GM12864 (cell line): ENCODE results near the gene MICAL3.

Source experiments
- DNase-seq: peaks from one replicate; pipeline ENCODE4 v3.0.0-alpha.2; 2011; ENCODE audit warnings: low read depth
- H3K4me3 ChIP-seq: 2 replicates; pipeline ENCODE4 v1.5.1; 2011; ENCODE audit warnings: mild to moderate bottlenecking, low read depth, low read length, control low read depth
- TF ChIP-seq, protein P1 (sequence below): IDR thresholded peaks from 2 replicates; pipeline ENCODE4 v1.5.1; 2011; ENCODE audit warnings: low read depth, mild to moderate bottlenecking, moderate library complexity, low read length, control low read depth, inconsistent platforms; ENCODE audit errors: missing control alignments

Gene MICAL3

DNA sequence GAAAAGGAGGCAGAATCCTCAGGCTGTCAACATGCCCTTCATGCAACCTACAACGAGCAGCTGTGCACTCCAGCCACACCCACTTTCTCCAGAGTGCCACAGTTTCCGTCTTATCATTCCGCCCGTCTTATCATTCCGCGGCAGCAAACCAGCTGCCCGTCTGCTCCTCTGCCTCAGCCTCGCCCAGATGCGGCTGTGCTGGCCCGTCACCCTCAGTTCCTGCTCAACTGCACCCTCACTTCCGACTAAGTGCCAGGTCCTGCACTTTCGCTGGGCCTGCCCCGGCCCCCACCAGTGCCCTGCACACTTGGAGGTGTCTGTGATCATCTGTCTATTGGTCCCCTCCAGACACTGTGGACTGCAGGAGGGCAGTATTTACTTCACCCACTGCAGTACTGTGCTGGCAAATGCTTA is 43.7 kb downstream of the MICAL3 start:
- H3K4me3 ChIP-seq, result no peak overlapping the region
- DNase-seq, result no peak

DNA sequence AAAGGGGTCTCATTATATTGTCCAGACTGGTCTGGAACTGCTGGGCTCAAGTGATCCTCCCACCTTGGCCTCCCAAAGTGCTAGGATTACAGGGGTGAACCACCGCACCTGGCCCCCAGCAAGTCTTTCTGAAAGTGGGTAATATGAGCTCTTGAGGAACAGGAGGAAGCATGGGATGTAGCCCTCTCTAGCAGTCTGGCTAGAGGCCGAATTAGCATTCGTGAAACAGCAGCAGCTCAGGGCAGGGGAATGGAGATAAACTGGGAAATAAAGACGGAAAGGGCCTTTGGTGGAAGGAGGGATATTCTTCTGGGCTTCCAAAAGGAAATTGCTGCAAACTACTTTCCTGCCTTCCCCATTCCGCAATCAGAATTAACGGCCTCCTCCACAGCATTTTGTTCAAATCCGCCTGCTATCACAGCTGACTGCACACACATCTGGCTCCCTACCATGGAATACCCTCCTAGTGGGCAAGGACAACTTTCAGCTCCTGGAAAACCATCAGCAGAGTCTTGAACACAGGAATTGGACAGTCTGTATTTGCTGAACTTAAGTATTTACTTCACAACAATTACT is 44.3 kb downstream of the MICAL3 start:
- H3K4me3 ChIP-seq, result no peak overlapping the region
- TF ChIP-seq, protein P1, sequence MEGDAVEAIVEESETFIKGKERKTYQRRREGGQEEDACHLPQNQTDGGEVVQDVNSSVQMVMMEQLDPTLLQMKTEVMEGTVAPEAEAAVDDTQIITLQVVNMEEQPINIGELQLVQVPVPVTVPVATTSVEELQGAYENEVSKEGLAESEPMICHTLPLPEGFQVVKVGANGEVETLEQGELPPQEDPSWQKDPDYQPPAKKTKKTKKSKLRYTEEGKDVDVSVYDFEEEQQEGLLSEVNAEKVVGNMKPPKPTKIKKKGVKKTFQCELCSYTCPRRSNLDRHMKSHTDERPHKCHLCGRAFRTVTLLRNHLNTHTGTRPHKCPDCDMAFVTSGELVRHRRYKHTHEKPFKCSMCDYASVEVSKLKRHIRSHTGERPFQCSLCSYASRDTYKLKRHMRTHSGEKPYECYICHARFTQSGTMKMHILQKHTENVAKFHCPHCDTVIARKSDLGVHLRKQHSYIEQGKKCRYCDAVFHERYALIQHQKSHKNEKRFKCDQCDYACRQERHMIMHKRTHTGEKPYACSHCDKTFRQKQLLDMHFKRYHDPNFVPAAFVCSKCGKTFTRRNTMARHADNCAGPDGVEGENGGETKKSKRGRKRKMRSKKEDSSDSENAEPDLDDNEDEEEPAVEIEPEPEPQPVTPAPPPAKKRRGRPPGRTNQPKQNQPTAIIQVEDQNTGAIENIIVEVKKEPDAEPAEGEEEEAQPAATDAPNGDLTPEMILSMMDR, result no peak
- no peak for DNase-seq

More for the DNA sequence above, 43.7 kb downstream of the MICAL3 start:
- TF ChIP-seq, protein P1, result no peak

DNA sequence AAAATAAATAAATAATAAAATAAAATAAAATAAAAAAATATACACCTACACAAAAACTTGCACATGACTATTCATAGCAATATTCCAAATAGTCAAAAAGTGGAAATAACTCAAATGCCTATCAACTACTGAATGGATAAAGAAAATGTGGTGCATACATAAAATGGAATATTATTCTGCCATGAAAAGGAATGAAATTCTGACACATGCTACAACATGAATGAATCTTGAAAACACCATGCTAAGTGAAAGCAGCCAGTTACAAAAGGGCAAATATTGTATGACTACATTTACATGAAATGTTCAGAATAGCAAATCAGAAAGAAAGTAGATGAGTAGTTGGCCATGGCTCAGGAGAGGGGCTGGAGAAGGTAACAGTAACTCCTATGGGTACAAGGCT is 46.3 kb downstream of the MICAL3 start:
- DNase-seq, result no peak
- TF ChIP-seq, protein P1, result no peak
- H3K4me3 ChIP-seq, result no peak overlapping the region

DNA sequence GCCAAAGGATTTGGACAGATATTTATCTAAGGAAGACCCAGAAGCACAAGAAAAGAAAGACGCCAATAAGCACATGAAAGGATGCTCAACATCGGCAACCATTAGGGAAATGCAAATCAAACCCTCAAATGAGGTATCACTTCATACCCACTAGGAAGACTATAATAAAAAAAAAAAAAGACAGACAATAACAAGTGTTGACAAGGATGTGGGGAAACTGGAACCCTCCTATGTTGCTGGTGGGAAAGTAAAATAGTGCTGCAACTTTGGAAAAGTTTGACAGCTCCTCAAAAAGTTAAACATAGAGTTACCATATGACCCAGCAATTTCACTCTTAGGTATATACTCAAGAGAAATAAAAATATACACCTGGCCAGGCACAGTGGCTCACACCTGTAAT is 47.0 kb downstream of the MICAL3 start:
- no peak for DNase-seq
- no peak overlapping the region for H3K4me3 ChIP-seq
- TF ChIP-seq, protein P1, result no peak

DNA sequence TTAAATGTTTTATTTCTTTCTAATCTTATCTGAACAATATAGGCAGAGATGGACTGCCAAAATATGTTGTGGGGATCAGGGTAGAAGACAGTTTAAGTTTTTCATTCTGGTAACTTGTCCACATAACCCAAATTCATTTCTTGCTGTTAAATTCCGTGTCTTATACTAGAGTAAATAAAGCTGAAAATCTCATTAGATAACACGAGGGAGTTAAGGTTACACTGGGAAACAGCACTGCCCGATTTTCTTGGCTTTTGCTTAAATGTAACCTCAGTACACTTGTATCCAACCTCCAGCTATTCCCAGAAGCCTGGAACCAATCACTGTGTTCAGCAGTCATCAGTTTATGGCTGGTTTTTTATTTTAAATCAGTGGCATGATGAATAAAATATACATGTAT is 48.2 kb downstream of the MICAL3 start:
- TF ChIP-seq, protein P1, result no peak
- DNase-seq, result no peak
- no peak overlapping the region for H3K4me3 ChIP-seq

DNA sequence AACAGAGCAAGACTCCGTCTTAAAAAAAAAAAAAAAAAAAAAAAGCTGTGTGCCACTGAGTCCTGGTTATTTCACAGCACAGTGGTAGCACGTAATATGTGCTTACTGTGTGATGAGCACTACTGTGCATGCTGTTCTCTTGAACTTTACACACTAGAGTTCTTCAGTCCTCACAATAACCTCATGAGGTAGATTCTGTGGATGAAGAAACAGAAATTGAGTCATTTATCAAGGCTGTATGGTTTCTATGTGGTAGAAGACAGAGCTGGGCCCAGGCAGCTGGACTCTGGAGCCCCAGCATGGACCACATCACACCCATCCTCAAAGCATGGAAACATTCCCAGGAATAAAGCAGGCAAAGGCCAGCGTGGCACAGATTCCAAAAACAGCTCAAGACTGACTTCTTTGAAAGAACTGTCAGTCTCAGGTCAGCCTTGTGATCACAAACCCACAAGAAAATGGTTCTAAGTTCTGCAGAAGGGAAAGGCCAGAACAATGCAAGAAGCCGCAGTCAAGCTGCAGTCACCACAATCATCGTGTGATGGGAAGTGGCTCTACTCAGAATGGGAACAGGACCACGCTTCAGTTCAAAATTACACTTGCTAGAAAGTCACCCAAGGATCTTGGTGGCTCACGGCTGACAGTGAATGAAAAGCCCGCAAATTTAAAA is 49.5 kb downstream of the MICAL3 start:
- peak; percentile 31 for DNase-seq
- TF ChIP-seq, protein P1, result no peak
- H3K4me3 ChIP-seq, result no peak overlapping the region

DNA sequence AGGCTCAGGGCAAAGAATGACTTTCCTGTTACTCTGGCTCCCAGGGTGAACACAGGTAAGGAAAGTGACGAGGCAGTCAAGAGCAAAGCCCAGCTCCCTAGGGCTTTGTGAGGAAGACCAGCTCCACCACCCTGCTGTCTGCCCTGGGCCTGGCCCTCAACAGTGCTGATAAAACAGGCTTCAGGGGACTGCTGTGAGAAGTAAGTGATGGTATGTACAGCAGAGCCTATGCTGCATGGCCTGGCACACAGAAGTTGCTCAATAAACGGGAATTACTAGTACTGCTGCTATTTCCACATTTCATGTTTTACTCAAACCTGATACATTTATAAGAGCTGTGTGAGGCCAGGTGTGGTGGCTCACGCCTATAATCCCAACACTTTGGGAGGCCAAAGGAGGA is 50.3 kb downstream of the MICAL3 start:
- TF ChIP-seq, protein P1, result no peak
- DNase-seq, result no peak
- no peak overlapping the region for H3K4me3 ChIP-seq
